ENCODE data around the gene PAGE2.
A peak's percentile ranks its signal among the peaks of the same experiment; 100 is the strongest.
"Not testable (repeated sequence)": the region's sequence is repeated elsewhere in the genome, so short reads cannot be mapped to it uniquely, and the experiment has no call there.

Gene PAGE2

DNA sequence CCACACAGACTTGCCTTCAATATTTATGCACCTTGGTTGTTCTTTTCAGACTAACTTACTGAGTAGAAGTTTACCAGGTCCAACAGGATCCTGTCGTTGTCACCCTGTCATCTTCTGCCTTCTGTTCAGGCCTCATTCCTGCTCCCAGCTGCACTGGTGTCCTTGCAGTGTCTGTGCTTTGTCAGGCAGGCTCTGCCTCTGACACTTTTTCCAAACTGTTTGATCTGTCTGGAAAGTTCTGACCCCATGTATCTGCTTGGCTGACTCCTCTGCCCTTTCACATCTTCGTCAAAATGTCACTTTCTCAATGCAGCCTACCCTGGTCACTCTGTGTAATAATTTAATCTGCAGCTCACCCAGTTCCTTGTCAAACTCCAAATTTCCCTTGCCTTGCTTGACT, 9.9 kb downstream of the PAGE2 start:
- FAIRE-seq (no peak), DNase-seq (ENCODE audit: insufficient read length, low spot score) (no peak)
- TF ChIP-seq POU2F2 (IDR thresholded peaks at IDR 0.05; ENCODE audit: low read depth, low read length) (no peak), TAF1 (IDR thresholded peaks at IDR 0.05; ENCODE audit: low read depth, low read length) (no peak), SPI1 (IDR thresholded peaks at IDR 0.05; ENCODE audit: low read depth, low read length) (no peak), PAX5 (IDR thresholded peaks at IDR 0.05; ENCODE audit: insufficient read depth, low read length, severe bottlenecking) (no peak), POLR2AphosphoS5 (IDR thresholded peaks at IDR 0.05; ENCODE audit: low read depth, low read length) (no peak), POLR2A (IDR thresholded peaks at IDR 0.05; ENCODE audit: low read depth, low read length) (no peak)

DNA sequence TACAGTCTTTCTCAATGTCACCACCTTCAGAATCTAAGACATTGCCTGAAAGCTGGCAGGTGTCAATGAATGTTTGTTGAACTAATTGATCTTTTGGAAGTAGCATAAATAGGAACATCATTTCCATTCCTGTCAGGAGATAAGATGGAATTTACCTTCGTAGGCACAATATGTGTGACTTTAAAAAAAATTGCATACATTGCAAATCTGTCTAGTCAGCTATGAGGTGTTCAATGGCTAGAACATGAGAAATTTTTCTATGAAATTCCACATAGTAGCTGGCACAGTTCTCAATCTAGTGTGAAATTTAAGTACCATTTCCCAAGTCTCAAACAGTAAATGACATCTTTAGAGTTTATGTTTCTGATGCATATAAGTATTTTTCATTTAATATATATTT, 10.3 kb downstream of the PAGE2 start:
- no peak for TF ChIP-seq SPI1 (IDR thresholded peaks at IDR 0.05; ENCODE audit: low read depth, low read length)
- DNase-seq (ENCODE audit: insufficient read length, low spot score): no peak
- FAIRE-seq: no peak

DNA sequence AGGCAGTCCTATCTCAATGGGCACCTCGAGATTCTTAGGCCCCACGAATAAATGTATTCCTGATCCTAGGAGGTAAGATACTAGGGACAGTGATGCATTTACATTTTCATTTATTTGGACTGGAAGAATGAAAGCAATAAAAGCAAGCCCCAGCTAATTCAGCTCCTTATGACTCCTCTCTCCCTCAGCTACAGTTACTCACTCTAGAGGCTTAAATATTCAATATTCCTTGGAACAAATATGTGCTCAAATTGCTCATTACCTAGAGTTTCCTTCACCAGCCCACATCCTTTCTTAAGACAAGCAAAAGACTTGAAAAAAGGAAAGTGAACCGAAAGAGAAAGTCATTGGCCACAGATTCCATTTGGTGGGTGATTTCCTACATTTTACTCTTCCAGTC, 13.9 kb downstream of the PAGE2 start:
- DNase-seq (ENCODE audit: insufficient read length, low spot score) (no peak), FAIRE-seq (no peak)
- no peak for TF ChIP-seq POLR2AphosphoS5 (IDR thresholded peaks at IDR 0.05; ENCODE audit: low read depth, low read length)
- TF ChIP-seq PAX5 (IDR thresholded peaks at IDR 0.05; ENCODE audit: insufficient read depth, low read length, severe bottlenecking): no peak
- TF ChIP-seq SPI1 (IDR thresholded peaks at IDR 0.05; ENCODE audit: low read depth, low read length): no peak
- TF ChIP-seq TAF1 (IDR thresholded peaks at IDR 0.05; ENCODE audit: low read depth, low read length): no peak
- no peak for TF ChIP-seq POLR2A (IDR thresholded peaks at IDR 0.05; ENCODE audit: low read depth, low read length)
- TF ChIP-seq POU2F2 (IDR thresholded peaks at IDR 0.05; ENCODE audit: low read depth, low read length): no peak

DNA sequence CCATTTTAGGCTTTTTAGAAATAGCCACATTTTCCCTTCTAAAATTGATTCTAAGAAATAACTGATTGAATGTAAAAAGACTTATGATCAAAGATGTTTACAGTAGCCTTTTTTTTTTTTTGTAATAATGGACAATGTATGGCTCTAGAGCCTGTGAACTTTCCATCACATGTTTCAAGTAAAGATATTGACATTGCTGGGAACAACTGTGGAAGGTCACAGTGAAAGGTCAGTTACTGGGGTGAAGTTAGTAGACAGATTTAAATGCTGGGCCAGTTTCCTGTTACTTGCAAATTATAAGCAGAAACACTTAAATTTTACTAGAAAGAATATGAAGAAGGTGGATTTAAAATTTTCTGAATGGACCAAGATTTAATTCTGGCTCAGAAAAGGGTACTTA, 18.4 kb downstream of the PAGE2 start:
- DNase-seq (ENCODE audit: insufficient read length, low spot score): no peak
- FAIRE-seq: no peak
- TF ChIP-seq TAF1 (IDR thresholded peaks at IDR 0.05; ENCODE audit: low read depth, low read length): no peak
- TF ChIP-seq POLR2AphosphoS5 (IDR thresholded peaks at IDR 0.05; ENCODE audit: low read depth, low read length): no peak
- no peak for TF ChIP-seq PAX5 (IDR thresholded peaks at IDR 0.05; ENCODE audit: insufficient read depth, low read length, severe bottlenecking)
- no peak for TF ChIP-seq POU2F2 (IDR thresholded peaks at IDR 0.05; ENCODE audit: low read depth, low read length)

DNA sequence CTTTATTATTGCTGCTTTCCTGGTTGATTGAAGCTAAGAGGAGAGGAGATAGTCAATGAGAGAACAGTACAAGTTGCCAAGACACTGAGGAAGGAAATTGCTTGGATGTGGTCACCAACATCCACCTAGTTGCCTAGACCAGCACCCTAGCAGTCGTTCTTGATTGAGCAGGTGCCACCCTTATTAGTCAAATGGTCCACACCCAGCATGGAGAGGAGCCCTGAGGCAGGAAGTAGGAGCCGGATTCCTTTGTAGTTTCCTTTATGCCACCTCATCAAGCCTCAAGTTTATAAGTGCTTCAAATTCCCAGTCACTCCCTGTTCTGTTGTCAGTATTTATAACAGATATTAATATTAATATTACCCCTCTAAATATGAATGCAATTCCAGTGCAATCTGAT, 19.1 kb downstream of the PAGE2 start:
- no peak for FAIRE-seq
- TF ChIP-seq PAX5 (IDR thresholded peaks at IDR 0.05; ENCODE audit: insufficient read depth, low read length, severe bottlenecking) (no peak), POLR2A (IDR thresholded peaks at IDR 0.05; ENCODE audit: low read depth, low read length) (no peak), TAF1 (IDR thresholded peaks at IDR 0.05; ENCODE audit: low read depth, low read length) (no peak), POLR2AphosphoS5 (IDR thresholded peaks at IDR 0.05; ENCODE audit: low read depth, low read length) (no peak), SPI1 (IDR thresholded peaks at IDR 0.05; ENCODE audit: low read depth, low read length) (no peak)
- DNase-seq (ENCODE audit: insufficient read length, low spot score): no peak

DNA sequence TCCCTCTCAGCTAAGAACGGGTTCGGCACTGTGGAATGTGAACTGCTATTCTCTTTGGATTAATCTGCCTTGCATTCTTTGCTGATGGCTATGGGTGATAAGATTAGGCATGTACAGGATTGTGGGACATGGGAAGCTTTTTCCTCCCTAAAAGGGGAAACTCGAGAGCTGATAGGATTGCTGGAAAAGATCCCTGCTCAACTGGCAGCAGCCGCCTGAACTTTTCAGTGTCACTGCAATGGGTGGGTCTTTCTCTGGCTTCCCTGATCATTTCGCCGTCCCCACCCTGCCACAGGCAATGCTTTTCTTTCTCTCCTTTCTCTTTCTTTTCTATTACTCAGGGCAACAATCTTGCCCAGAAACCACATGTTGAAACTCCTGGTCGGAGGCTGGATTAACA, 20.5 kb downstream of the PAGE2 start:
- DNase-seq (ENCODE audit: insufficient read length, low spot score) (no peak), FAIRE-seq (no peak)
- TF ChIP-seq POLR2A (IDR thresholded peaks at IDR 0.05; ENCODE audit: low read depth, low read length) (no peak), SPI1 (IDR thresholded peaks at IDR 0.05; ENCODE audit: low read depth, low read length) (no peak), POU2F2 (IDR thresholded peaks at IDR 0.05; ENCODE audit: low read depth, low read length) (no peak), PAX5 (IDR thresholded peaks at IDR 0.05; ENCODE audit: insufficient read depth, low read length, severe bottlenecking) (no peak), TAF1 (IDR thresholded peaks at IDR 0.05; ENCODE audit: low read depth, low read length) (no peak), POLR2AphosphoS5 (IDR thresholded peaks at IDR 0.05; ENCODE audit: low read depth, low read length) (no peak)

DNA sequence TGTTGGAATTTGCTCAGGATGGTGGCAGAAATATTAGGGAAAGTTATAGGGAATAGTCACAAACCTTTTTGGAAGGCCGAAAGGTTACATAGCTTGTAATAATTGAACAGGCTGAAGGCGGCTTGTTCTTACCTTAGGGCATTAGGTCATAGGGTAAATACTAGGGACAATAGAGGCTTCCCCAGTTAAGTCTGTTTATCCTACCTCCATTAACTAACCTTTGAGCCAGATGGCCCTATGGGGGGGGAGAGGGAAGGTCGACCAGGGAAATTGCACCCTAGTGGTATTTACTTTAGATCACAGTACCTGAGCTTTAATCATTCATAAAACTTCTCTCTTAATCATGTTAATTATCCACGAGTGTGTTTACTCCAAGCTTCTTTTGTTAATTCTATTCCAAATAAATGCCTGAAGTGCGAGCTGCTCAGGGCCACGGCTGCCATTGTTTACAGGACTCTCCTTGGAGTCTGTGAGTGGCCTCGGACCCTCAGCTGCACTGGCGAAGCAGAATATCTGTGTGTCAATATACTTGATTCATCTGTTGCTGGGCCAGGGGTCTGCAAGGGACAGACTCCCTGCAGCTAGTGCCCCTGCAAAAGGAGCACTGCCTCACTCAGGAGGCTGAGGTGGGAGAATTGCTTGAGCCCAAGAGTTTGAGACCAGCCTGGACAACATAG, 22.9 kb downstream of the PAGE2 start:
- FAIRE-seq (no peak), DNase-seq (ENCODE audit: insufficient read length, low spot score) (no peak)
- TF ChIP-seq POU2F2 (IDR thresholded peaks at IDR 0.05; ENCODE audit: low read depth, low read length) (no peak), TAF1 (IDR thresholded peaks at IDR 0.05; ENCODE audit: low read depth, low read length) (no peak), SPI1 (IDR thresholded peaks at IDR 0.05; ENCODE audit: low read depth, low read length) (no peak), POLR2A (IDR thresholded peaks at IDR 0.05; ENCODE audit: low read depth, low read length) (no peak), PAX5 (IDR thresholded peaks at IDR 0.05; ENCODE audit: insufficient read depth, low read length, severe bottlenecking) (no peak), POLR2AphosphoS5 (IDR thresholded peaks at IDR 0.05; ENCODE audit: low read depth, low read length) (no peak)

DNA sequence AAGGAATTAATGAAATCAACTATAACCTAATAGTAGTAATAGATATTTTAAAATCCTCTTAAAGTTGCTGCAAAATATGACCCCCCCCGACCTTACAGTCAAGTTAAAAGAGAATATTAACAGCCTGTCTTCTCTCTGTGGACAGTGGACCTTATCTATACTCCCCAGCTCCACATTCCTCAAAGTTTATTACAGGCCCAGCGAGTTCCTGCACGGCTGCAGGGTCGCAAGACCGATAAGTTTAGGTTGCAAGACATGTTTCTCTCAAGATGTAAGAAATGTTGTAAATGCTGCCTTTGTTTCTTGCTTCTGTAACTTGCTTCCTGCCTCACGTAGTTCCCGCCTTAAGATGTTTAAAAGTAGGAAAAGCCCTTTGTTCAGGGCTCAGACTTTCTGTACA, 27.8 kb downstream of the PAGE2 start:
- FAIRE-seq; DNase-seq (ENCODE audit: insufficient read length, low spot score): not testable (repeated sequence)

DNA sequence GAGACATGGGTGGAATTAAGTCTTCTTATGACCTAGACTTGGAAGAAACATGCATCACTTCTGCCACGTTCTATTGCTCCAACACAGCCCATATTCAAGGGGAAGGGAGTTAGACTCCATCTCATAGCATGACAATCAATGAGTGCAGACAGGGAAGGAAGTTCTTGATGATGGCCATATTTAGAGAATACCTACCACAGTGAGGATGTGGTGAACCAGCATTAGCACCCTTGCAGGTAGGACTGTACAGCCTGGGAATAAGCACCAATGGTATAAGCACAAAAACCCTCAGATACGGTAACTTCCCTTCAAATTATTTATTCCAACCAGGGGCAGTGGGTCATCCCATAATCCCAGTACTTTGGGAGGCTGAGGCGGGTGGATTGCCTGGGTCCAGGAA, 29.8 kb downstream of the PAGE2 start:
- FAIRE-seq (peak; percentile 48), DNase-seq (ENCODE audit: insufficient read length, low spot score) (no peak)
- TF ChIP-seq POLR2AphosphoS5 (IDR thresholded peaks at IDR 0.05; ENCODE audit: low read depth, low read length) (no peak), PAX5 (IDR thresholded peaks at IDR 0.05; ENCODE audit: insufficient read depth, low read length, severe bottlenecking) (no peak), POLR2A (IDR thresholded peaks at IDR 0.05; ENCODE audit: low read depth, low read length) (no peak), POU2F2 (IDR thresholded peaks at IDR 0.05; ENCODE audit: low read depth, low read length) (no peak), SPI1 (IDR thresholded peaks at IDR 0.05; ENCODE audit: low read depth, low read length) (no peak), TAF1 (IDR thresholded peaks at IDR 0.05; ENCODE audit: low read depth, low read length) (no peak)

DNA sequence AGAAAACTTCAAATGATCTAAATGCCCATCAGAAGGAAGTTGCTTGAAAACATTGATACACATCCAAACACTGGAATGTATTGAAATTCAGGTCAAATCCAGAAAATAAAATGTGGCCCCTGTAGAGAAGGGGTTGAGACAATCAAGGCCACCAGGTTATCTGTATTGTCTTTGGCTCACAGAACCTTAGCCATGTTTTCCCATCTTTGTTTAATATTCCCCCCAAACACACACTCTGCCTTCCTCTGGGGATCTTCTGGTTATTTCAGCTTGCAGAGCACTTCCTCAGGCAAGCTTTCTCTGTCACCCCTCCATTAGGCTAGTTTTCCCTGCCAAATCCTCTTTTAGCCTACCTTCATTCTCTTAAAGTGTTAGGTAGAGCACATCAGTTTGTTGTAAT, 30.5 kb downstream of the PAGE2 start:
- FAIRE-seq (peak; percentile 5), DNase-seq (ENCODE audit: insufficient read length, low spot score) (no peak)
- TF ChIP-seq TAF1 (IDR thresholded peaks at IDR 0.05; ENCODE audit: low read depth, low read length) (no peak), POLR2A (IDR thresholded peaks at IDR 0.05; ENCODE audit: low read depth, low read length) (no peak), POU2F2 (IDR thresholded peaks at IDR 0.05; ENCODE audit: low read depth, low read length) (no peak), SPI1 (IDR thresholded peaks at IDR 0.05; ENCODE audit: low read depth, low read length) (no peak), POLR2AphosphoS5 (IDR thresholded peaks at IDR 0.05; ENCODE audit: low read depth, low read length) (no peak), PAX5 (IDR thresholded peaks at IDR 0.05; ENCODE audit: insufficient read depth, low read length, severe bottlenecking) (no peak)

Measured in GM12891 (cell line).